H1 (cell line): Measurements from ENCODE around the gene GABBR1. TPM values are rescaled to one million over a fixed set of nuclear protein-coding genes. Genes with fewer than 3 reads are reported as not detected.

Source experiments
- CHD7 ChIP-seq: fragments of 300-600 bp; sonication (generic); IDR thresholded peaks from 2 replicates; pipeline ENCODE4 v1.7.1; 2012; ENCODE audit warnings: low read length, moderate library complexity, mild to moderate bottlenecking, inconsistent platforms; ENCODE audit not compliant: insufficient replicate concordance
- FOSL1 ChIP-seq: IDR thresholded peaks from 2 replicates; pipeline ENCODE4 v1.6.1; 2011; ENCODE audit warnings: mild to moderate bottlenecking, low read depth, low read length, moderate library complexity; ENCODE audit not compliant: insufficient read depth
- GTF2F1 ChIP-seq: IDR thresholded peaks from 2 replicates; pipeline ENCODE4 v1.6.1; 2012; ENCODE audit warnings: low read depth, low read length, improper control_type of control experiment, borderline replicate concordance
- KDM1A ChIP-seq: fragments of 200-600, 300-600 bp; sonication (generic); IDR thresholded peaks from 2 replicates; pipeline ENCODE4 v1.7.1; 2016; ENCODE audit warnings: mild to moderate bottlenecking, low read length, borderline replicate concordance
- RFX5 ChIP-seq: IDR thresholded peaks from 2 replicates; pipeline ENCODE4 v1.6.1; 2011; ENCODE audit warnings: low read depth, low read length, improper control_type of control experiment, borderline replicate concordance
- RNF2 ChIP-seq: fragments of 200-900, 300-1000 bp; sonication (generic); IDR thresholded peaks from 2 replicates; pipeline ENCODE4 v1.7.1; 2016; ENCODE audit warnings: borderline replicate concordance, low read depth, mild to moderate bottlenecking, antibody characterized with exemption, low read length; ENCODE audit not compliant: poor library complexity, severe bottlenecking; ENCODE audit errors: missing control alignments
- SIN3A ChIP-seq, 2 experiments: IDR thresholded peaks in 1 of 2; conservative IDR thresholded peaks in 1 of 2; 2 replicates each; pipeline ENCODE4 v1.6.1; 2011 to 2012; ENCODE audit warnings: low read length in 2 of 2, improper control_type of control experiment in 1 of 2, low read depth in 1 of 2, mild to moderate bottlenecking in 1 of 2
- TAF7 ChIP-seq: optimal IDR thresholded peaks from 2 replicates; pipeline ENCODE3; 2011; ENCODE audit warnings: low read depth, mild to moderate bottlenecking, inconsistent platforms, low read length, moderate library complexity, borderline replicate concordance
- polyA plus RNA-seq, 7 experiments: library from polyadenylated mRNA; depleted of rRNA in 3 of 7; stranded (reverse) in 5 of 7; unstranded in 2 of 7; fragments of >200 nt in 5 of 7; fragments of 200-250 nt in 2 of 7; gene quantifications; 1 replicate in 5 of 7; 2 replicates in 1 of 7; 4 replicates in 1 of 7; pipeline versions ENCODE4 v1.2.1 to v1.2.3, GENCODE V29; 2011 to 2013; ENCODE audit warnings: missing spikeins in 2 of 7, mixed read lengths in 2 of 7
- total RNA-seq: library from RNA; stranded (reverse); fragmentation: NEBNext Ultra II Directional; extraction: Animal tissue kit (Norgen Biotek cat#: 25700); gene quantifications from 2 replicates; pipeline ENCODE4 v1.2.1, GENCODE V29; 2021

The GABBR1 gene
- total and polyA plus RNA-seq, 2 of the 8 experiments (the other 6 are each of a cell fraction or from before 2014, with no cell fraction given): 75.9 to 78.3 TPM

GRCh38 chr6:29625337-29625930 lies 7.5 kb downstream of the GABBR1 start (continued):
- TF ChIP-seq CHD7 (no peak), KDM1A (no peak), TAF7 (no peak), GTF2F1 (no peak), SIN3A (conservative IDR thresholded peaks at IDR 0.05 in 1 of 2, IDR thresholded peaks at IDR 0.05 in 1 of 2; ENCODE audit: low read depth in 1 of 2, low read length in 2 of 2) (no peak), FOSL1 (no peak), RNF2 (no peak), RFX5 (no peak)
